Progenitor cell of endocrine pancreas (in vitro differentiated cells): ENCODE results near the gene CROCC2. TPM values are rescaled to one million over a fixed set of nuclear protein-coding genes. Genes with fewer than 3 reads are reported as not detected.
A peak's percentile ranks its signal among the peaks of the same experiment; 100 is the strongest.

ENCODE experiments used
- DNase-seq: peaks from one replicate; pipeline ENCODE4 v3.0.0; 2021; ENCODE audit warnings: low spot score; ENCODE audit not compliant: unreplicated experiment
- H3K27ac Mint-ChIP-seq: 2 replicates; pipeline ENCODE4 v1.8.0; 2021; ENCODE audit warnings: mild to moderate bottlenecking, moderate library complexity, mixed read lengths
- H3K27me3 Mint-ChIP-seq: 2 replicates; pipeline ENCODE4 v1.8.0; 2021; ENCODE audit warnings: mixed read lengths
- H3K36me3 Mint-ChIP-seq: 2 replicates; pipeline ENCODE4 v1.8.0; 2022; ENCODE audit warnings: mixed read lengths; ENCODE audit not compliant: insufficient read depth
- H3K4me1 Mint-ChIP-seq: 2 replicates; pipeline ENCODE4 v1.8.0; 2021; ENCODE audit warnings: low read depth, mixed read lengths
- H3K4me3 Mint-ChIP-seq: 2 replicates; pipeline ENCODE4 v1.8.0; 2021; ENCODE audit warnings: low read depth, mild to moderate bottlenecking, moderate library complexity, mixed read lengths
- H3K9me3 Mint-ChIP-seq: 2 replicates; pipeline ENCODE4 v1.8.0; 2021; ENCODE audit warnings: low read depth, mixed read lengths
- CTCF ChIP-seq: fragments of 200-600 bp; sonication (generic); IDR thresholded peaks from one replicate; pipeline ENCODE4 v1.5.0; 2021; ENCODE audit warnings: antibody characterized with exemption, mild to moderate bottlenecking; ENCODE audit not compliant: unreplicated experiment
- total RNA-seq: library from RNA; stranded (reverse); gene quantifications from 2 replicates; pipeline ENCODE4 v1.2.1, GENCODE V29; 2021

Gene CROCC2
- total RNA-seq, 1 donor from 2014 or later: 0.36 TPM

- no peak for TF ChIP-seq CTCF
- no peak overlapping the region for H3K4me3 Mint-ChIP-seq
- no peak overlapping the region for H3K27ac Mint-ChIP-seq
- no peaks in the 10 kb centered on the region for H3K9me3 Mint-ChIP-seq
- no peaks in the 10 kb centered on the region for H3K36me3 Mint-ChIP-seq
- no peak for DNase-seq
- H3K4me1 Mint-ChIP-seq: no peaks in the 10 kb centered on the region
- peaks cover 17% of the 10 kb centered on the region for H3K27me3 Mint-ChIP-seq
Measured at GRCh38 chr2:240987588-240987987, 81.5 kb downstream of the CROCC2 start.

- no peak overlapping the region for H3K4me3 Mint-ChIP-seq
- H3K9me3 Mint-ChIP-seq: no peaks in the 10 kb centered on the region
- no peak for DNase-seq
- no peaks in the 10 kb centered on the region for H3K4me1 Mint-ChIP-seq
- no peak for TF ChIP-seq CTCF
- no peak overlapping the region for H3K27ac Mint-ChIP-seq
- H3K36me3 Mint-ChIP-seq: no peaks in the 10 kb centered on the region
- H3K27me3 Mint-ChIP-seq: peaks cover 13% of the 10 kb centered on the region
Measured at GRCh38 chr2:240988146-240988545, 82.0 kb downstream of the CROCC2 start.

GRCh38 chr2:240988571-240989271, 82.6 kb downstream of the CROCC2 start:
- no peak for DNase-seq
- TF ChIP-seq CTCF: no peak
- peaks cover 13% of the 10 kb centered on the region for H3K27me3 Mint-ChIP-seq

GRCh38 chr2:240989451-240990265, 83.5 kb downstream of the CROCC2 start:
- H3K4me1 Mint-ChIP-seq: no peaks in the 10 kb centered on the region
- DNase-seq: no peak
- TF ChIP-seq CTCF: peak; percentile 68
- no peak overlapping the region for H3K4me3 Mint-ChIP-seq
- no peak overlapping the region for H3K27ac Mint-ChIP-seq
- no peaks in the 10 kb centered on the region for H3K9me3 Mint-ChIP-seq
- H3K27me3 Mint-ChIP-seq: peaks cover 8% of the 10 kb centered on the region
- H3K36me3 Mint-ChIP-seq: no peaks in the 10 kb centered on the region

More at GRCh38 chr2:240988571-240989271, 82.6 kb downstream of the CROCC2 start:
- H3K9me3 Mint-ChIP-seq: no peaks in the 10 kb centered on the region
- H3K4me3 Mint-ChIP-seq: no peak overlapping the region
- no peaks in the 10 kb centered on the region for H3K36me3 Mint-ChIP-seq
- no peaks in the 10 kb centered on the region for H3K4me1 Mint-ChIP-seq
- no peak overlapping the region for H3K27ac Mint-ChIP-seq

GRCh38 chr2:240990266-240990529, 84.1 kb downstream of the CROCC2 start:
- Mint-ChIP-seq H3K4me3 (no peak overlapping the region), H3K36me3 (no peaks in the 10 kb centered on the region), H3K9me3 (no peaks in the 10 kb centered on the region), H3K27ac (no peak overlapping the region), H3K4me1 (no peaks in the 10 kb centered on the region), H3K27me3 (peaks cover 11% of the 10 kb centered on the region)
- no peak for DNase-seq
- no peak for TF ChIP-seq CTCF
